WTC11 (cell line): ENCODE measurements around the gene HSPA12A.

Experiments used
- ATF1 ChIP-seq: sonication (generic); formaldehyde crosslinking; IDR thresholded peaks from 2 replicates; pipeline ENCODE4 v1.8.1; 2023; ENCODE audit warnings: mild to moderate bottlenecking, moderate library complexity, missing genetic modification reagents
- ATF2 ChIP-seq: sonication (generic); formaldehyde crosslinking; IDR thresholded peaks from 2 replicates; pipeline ENCODE4 v1.8.1; 2022; ENCODE audit warnings: low read depth, missing genetic modification reagents, borderline replicate concordance
- CTCF ChIP-seq: fragments of 200-600 bp; IDR thresholded peaks from 2 replicates; pipeline ENCODE4 v1.8.0; 2022; ENCODE audit warnings: antibody characterized with exemption
- EMX1 ChIP-seq: fragments of 250-450 bp; sonication (Bioruptor Pico); IDR thresholded peaks from 2 replicates; pipeline ENCODE4 v1.8.0; 2021; ENCODE audit warnings: mild to moderate bottlenecking
- ESRRA ChIP-seq: sonication (generic); formaldehyde crosslinking; IDR thresholded peaks from 2 replicates; pipeline ENCODE4 v1.8.1; 2022; ENCODE audit warnings: mild to moderate bottlenecking, missing genetic modification reagents, borderline replicate concordance
- ETV6 ChIP-seq: sonication (generic); formaldehyde crosslinking; IDR thresholded peaks from 2 replicates; pipeline ENCODE4 v1.8.1; 2022; ENCODE audit warnings: mild to moderate bottlenecking, missing genetic modification reagents
- MAX ChIP-seq: sonication (generic); formaldehyde crosslinking; IDR thresholded peaks from 2 replicates; pipeline ENCODE4 v1.8.0; 2022; ENCODE audit warnings: mild to moderate bottlenecking, missing genetic modification reagents
- PRDM15 ChIP-seq: sonication (generic); formaldehyde crosslinking; IDR thresholded peaks from 2 replicates; pipeline ENCODE4 v1.8.0; 2022; ENCODE audit warnings: missing genetic modification reagents
- RORB ChIP-seq: fragments of 250-450 bp; sonication (Bioruptor Pico); IDR thresholded peaks from 2 replicates; pipeline ENCODE4 v1.9.0; 2021; ENCODE audit warnings: mild to moderate bottlenecking
- SP1 ChIP-seq: sonication (generic); formaldehyde crosslinking; conservative IDR thresholded peaks from 2 replicates; pipeline ENCODE4 v1.8.1; 2022; ENCODE audit warnings: missing genetic modification reagents
- ZNF512 ChIP-seq: sonication (generic); formaldehyde crosslinking; IDR thresholded peaks from 2 replicates; pipeline ENCODE4 v1.8.1; 2022; ENCODE audit warnings: missing genetic modification reagents, borderline replicate concordance

GRCh38 chr10:116753759-116754158, 11.4 kb upstream of the HSPA12A start:
- no peak for TF ChIP-seq ATF2
- TF ChIP-seq CTCF = no peak
- no peak for TF ChIP-seq ATF1 (CRISPR knock-in tag)
- no peak for TF ChIP-seq EMX1 (CRISPR knock-in tag)
- no peak for TF ChIP-seq PRDM15 (CRISPR knock-in tag)
- TF ChIP-seq ZNF512 = no peak
- TF ChIP-seq ESRRA = no peak
- TF ChIP-seq SP1 (CRISPR knock-in tag) = no peak
- no peak for TF ChIP-seq MAX (CRISPR knock-in tag)
- no peak for TF ChIP-seq RORB
- no peak for TF ChIP-seq ETV6 (CRISPR knock-in tag)
